Right atrium auricular region (tissue), 2 donors: ENCODE data around the gene CYP1B1. TPM values are rescaled to one million over a fixed set of nuclear protein-coding genes. Genes with fewer than 3 reads are reported as not detected.

Source experiments
- DNase-seq: peaks from one replicate; pipeline ENCODE4 v3.0.0-alpha.2; 2019; ENCODE audit warnings: low spot score
- H3K27ac ChIP-seq, 2 donors: fragments of 200-600 bp; sonication (generic); 1 replicate in 1 of 2; 2 replicates in 1 of 2; pipeline ENCODE4 v1.5.1; 2016 to 2019
- H3K27me3 ChIP-seq, 2 donors: fragments of 200-600 bp; sonication (generic); one replicate each; pipeline versions ENCODE4 v1.5.1 to v1.6.0; 2017 to 2019
- H3K36me3 ChIP-seq: fragments of 200-600 bp; sonication (generic); one replicate; pipeline ENCODE4 v1.5.1; 2016
- H3K4me1 ChIP-seq, 2 donors: fragments of 200-600 bp; sonication (generic); one replicate each; pipeline versions ENCODE4 v1.5.1 to v1.6.0; 2017 to 2019
- H3K4me3 ChIP-seq, 2 donors: fragments of 200-600 bp; sonication (generic); 1 replicate in 1 of 2; 2 replicates in 1 of 2; pipeline ENCODE4 v1.5.1; 2017 to 2019; ENCODE audit warnings: mild to moderate bottlenecking in 1 of 2, moderate library complexity in 1 of 2
- H3K9me3 ChIP-seq, 2 donors: fragments of 200-600 bp; sonication (generic); one replicate each; pipeline ENCODE4 v1.5.1; 2019
- total RNA-seq, 2 donors: library from RNA; depleted of rRNA; stranded (reverse); fragments of >200 nt; gene quantifications; one replicate each; pipeline ENCODE4 v1.1.0, GENCODE V29; 2016
- TF ChIP-seq, protein P1 (sequence below), 2 donors: fragments of 200-600 bp; sonication (generic); IDR thresholded peaks; one replicate each; pipeline ENCODE4 v1.5.1; 2019; ENCODE audit warnings: antibody characterized with exemption in 2 of 2

CYP1B1 gene
- total RNA-seq, 2 donors from 2014 or later, result 25.1 to 92.6 TPM

DNA sequence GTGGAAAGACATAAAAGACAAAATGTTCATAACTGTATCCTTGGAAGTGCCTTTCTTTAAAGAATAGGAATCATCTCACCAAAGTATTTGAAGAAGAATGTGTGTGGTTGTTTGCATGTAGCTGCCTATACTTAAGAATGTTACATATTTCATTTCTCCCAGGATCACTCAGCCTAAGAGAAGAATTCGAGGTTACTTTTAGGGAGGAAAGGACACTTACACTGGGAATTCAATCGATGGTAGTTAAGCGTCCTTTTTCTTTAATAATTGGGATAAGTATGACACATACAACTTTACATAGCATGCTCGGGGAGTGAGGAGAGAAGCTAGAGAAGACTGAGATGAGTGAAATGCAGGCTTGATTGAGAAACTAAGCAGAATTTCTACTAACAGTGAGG is 22.0 kb upstream of the CYP1B1 start:
- H3K36me3 ChIP-seq, result no peaks in the 10 kb centered on the region
- no peak for DNase-seq
- TF ChIP-seq, protein P1, sequence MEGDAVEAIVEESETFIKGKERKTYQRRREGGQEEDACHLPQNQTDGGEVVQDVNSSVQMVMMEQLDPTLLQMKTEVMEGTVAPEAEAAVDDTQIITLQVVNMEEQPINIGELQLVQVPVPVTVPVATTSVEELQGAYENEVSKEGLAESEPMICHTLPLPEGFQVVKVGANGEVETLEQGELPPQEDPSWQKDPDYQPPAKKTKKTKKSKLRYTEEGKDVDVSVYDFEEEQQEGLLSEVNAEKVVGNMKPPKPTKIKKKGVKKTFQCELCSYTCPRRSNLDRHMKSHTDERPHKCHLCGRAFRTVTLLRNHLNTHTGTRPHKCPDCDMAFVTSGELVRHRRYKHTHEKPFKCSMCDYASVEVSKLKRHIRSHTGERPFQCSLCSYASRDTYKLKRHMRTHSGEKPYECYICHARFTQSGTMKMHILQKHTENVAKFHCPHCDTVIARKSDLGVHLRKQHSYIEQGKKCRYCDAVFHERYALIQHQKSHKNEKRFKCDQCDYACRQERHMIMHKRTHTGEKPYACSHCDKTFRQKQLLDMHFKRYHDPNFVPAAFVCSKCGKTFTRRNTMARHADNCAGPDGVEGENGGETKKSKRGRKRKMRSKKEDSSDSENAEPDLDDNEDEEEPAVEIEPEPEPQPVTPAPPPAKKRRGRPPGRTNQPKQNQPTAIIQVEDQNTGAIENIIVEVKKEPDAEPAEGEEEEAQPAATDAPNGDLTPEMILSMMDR (IDR thresholded peaks at IDR 0.05), result no peak
- H3K4me1 ChIP-seq, result peaks cover 0 to 40% of the 10 kb centered on the region in 2 donors
- H3K27ac ChIP-seq, result peak overlapping the region; percentile 56 to 66
- no peaks in the 10 kb centered on the region for H3K27me3 ChIP-seq
- H3K9me3 ChIP-seq, result no peaks in the 10 kb centered on the region
- peak overlapping the region in 1 of 2 donors; percentile 27 for H3K4me3 ChIP-seq

DNA sequence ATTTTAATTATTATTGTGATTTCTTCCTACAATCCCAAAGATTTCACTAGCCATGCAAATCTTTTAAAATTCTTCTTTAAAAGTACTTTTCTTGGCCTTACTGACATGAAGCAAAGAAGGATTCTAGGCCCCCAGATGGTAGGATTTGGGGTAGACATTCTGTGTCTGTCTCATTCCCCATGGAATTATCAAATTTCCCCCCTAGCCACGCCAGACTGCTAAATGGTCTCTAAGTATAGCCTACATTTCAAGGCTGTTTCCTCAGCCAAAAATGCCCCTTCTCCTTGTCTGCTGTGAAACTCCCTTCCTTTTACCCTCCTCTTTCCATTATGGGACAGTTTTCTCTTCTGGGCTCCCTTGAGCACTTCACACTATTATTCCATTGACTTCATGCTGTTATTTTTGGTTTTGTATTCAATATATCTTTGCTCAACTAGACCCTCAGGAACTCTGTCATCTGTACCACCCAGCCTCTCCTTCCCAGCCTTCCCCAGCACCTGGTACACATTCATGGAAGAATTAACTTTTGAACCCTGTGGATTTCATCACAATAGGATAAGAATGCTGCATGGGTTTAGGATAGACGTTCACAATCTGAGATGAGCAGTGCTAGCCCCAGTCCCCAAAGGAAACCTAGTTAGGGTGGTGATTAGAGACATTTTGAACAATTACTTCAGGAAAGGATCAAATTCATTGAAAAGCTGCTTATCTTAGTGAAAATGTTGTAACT is 21.5 kb upstream of the CYP1B1 start:
- no peak overlapping the region for H3K4me3 ChIP-seq
- peak overlapping the region; percentile 56 to 66 for H3K27ac ChIP-seq
- H3K4me1 ChIP-seq, result peaks cover 0 to 45% of the 10 kb centered on the region in 2 donors
- no peaks in the 10 kb centered on the region for H3K9me3 ChIP-seq
- TF ChIP-seq, protein P1 (IDR thresholded peaks at IDR 0.05), result no peak
- no peak for DNase-seq
- H3K36me3 ChIP-seq, result no peaks in the 10 kb centered on the region
- H3K27me3 ChIP-seq, result no peaks in the 10 kb centered on the region

DNA sequence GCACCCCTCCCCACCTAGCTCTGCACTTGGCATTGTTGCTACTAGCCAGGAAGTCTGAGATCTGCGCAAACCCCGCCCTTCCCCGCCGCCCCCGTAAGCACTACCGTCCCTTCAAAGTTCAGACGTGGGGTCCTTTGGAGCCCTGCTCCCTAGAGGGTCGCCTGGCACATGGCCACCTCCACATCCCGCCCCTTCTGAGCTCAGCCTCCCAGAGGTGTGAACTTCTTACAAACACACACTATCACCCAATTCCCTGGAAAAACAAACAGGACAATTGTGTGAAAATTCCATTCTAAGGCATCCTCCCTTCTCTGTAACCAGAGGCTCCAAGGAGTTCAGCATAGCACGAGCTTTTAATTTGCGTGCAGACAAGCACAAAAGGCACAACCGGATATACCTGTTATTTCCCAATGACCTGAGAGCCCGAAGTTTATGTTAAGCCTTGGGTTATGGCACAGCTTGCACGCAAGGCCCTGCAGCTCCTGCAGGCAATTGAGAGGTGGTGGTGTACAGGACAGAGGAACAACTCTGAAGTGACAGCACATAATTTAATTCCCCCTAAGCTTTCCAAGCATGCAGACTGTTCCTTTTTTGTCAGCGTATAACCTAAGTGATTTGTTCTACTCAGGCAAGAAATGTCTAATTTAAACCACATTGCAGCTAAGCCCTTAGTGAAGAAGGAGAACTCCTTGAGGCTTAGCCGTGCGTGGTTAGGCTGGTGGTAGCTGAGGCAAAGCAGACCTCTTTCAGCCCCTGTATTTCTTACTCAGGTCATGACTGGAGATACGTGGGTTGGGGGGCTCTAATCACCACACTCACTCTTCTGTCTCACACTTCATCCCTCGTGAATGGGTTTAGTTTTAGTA is 20.3 kb upstream of the CYP1B1 start:
- no peak for DNase-seq
- peak overlapping the region; percentile 16 to 57 for H3K27ac ChIP-seq
- no peak overlapping the region for H3K4me3 ChIP-seq
- no peaks in the 10 kb centered on the region for H3K9me3 ChIP-seq
- no peaks in the 10 kb centered on the region for H3K27me3 ChIP-seq
- no peaks in the 10 kb centered on the region for H3K36me3 ChIP-seq
- TF ChIP-seq, protein P1 (IDR thresholded peaks at IDR 0.05), result no peak
- H3K4me1 ChIP-seq, result peaks cover 0 to 55% of the 10 kb centered on the region in 2 donors

DNA sequence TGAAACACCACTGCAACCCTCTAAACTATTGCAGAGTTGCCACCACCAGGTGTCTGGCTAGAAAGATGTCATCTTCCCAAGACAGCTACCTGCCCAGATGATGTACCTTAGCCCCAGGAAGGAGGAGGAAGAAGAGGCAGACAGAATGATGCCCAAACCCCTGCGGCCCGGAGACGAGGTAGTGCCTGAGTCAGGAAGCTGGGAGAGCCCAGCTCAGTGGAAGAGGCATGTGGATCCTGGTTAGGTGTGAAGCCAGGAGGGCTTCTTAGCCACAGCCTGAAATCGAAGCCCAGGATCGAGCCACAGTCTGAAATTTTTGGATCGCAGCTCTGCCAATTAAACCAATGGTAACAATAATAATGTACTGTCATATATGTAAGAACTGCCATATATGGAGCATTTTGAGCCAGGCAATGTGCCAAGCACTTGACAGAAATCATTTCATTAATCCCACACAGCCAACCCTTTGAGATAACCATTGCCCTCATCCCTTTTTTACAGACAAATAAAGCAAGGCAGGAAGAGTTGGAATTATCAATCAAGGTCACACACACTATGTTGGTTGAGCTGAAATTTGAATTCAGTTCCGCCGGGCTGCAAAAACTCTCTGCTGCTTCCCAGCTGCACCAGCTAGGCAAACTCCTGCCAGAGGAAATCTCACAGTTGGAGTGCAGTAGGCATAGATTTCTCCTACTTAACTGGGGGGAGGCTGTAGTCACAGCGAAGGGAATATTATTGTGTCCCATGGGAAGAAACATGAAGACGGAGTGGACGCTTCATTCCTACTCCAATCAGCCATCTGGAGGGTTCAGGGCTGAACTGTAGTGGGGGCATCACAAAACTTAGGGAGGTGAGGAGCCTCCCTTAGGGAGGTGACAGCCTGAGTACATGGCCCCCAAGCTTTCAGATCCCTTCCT is 19.4 kb upstream of the CYP1B1 start:
- H3K4me3 ChIP-seq, result no peak overlapping the region
- peaks cover 0 to 55% of the 10 kb centered on the region in 2 donors for H3K4me1 ChIP-seq
- no peaks in the 10 kb centered on the region for H3K36me3 ChIP-seq
- TF ChIP-seq, protein P1 (IDR thresholded peaks at IDR 0.05), result no peak
- no peaks in the 10 kb centered on the region for H3K27me3 ChIP-seq
- no peaks in the 10 kb centered on the region for H3K9me3 ChIP-seq
- no peak for DNase-seq
- H3K27ac ChIP-seq, result peak overlapping the region; percentile 16 to 57

DNA sequence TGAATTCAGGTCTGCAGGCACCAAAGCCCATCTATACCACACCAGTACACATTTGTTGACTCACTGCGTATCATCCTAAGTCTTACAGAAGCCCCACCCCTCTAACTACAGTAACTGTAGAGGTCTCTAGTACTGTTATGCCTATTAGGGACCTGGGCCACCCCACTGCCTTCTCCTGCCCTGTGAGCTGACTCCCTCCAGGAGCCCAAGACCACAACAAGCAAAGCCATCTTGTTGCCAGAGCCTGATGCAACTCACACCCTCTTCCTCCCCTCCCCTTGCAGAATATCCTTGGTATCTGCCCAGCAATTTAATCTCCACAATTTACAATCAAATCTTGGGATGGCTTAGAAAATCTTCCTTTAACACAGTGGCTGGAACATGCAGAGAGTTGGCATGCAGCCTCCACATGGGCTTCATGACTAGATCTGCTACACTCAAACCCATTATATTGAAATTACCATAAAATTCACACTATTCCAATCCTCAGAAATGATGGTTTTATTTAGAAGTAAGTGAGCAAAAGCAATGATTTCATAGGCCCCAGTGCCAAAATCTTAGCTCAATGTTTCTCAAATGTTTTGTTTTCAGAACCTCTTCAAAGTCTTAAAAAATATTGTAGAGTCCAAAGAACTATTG is 17.7 kb upstream of the CYP1B1 start:
- TF ChIP-seq, protein P1 (IDR thresholded peaks at IDR 0.05), result no peak
- Histone ChIP-seq H3K27me3 (no peaks in the 10 kb centered on the region), H3K36me3 (no peaks in the 10 kb centered on the region), H3K9me3 (no peaks in the 10 kb centered on the region), H3K4me1 (peaks cover 0 to 55% of the 10 kb centered on the region in 2 donors), H3K27ac (peak overlapping the region; percentile 39 to 78), H3K4me3 (no peak overlapping the region)
- no peak for DNase-seq
